Prostate gland (tissue), 2 donors: ENCODE results near the gene SLC35A1.

Experiments used
- CTCF ChIP-seq, 4 experiments: fragments of 200-600 bp in 2 of 4; fragments of 450-650 bp in 2 of 4; sonication (generic) in 2 of 4; IDR thresholded peaks; 1 replicate in 3 of 4; 2 replicates in 1 of 4; pipeline ENCODE4 v1.5.1; 2016 to 2019; ENCODE audit warnings: antibody characterized with exemption in 4 of 4, mild to moderate bottlenecking in 2 of 4, moderate library complexity in 2 of 4
- POLR2A ChIP-seq: fragments of 450-650 bp; IDR thresholded peaks from one replicate; pipeline ENCODE4 v1.6.1; 2016; ENCODE audit warnings: antibody characterized with exemption, mild to moderate bottlenecking
- POLR2AphosphoS5 ChIP-seq: sonication (generic); formaldehyde crosslinking; IDR thresholded peaks from one replicate; pipeline ENCODE4 v1.6.1; 2017; ENCODE audit warnings: antibody characterized with exemption

- no peak for TF ChIP-seq CTCF (IDR thresholded peaks at IDR 0.05)
- no peak for TF ChIP-seq POLR2AphosphoS5
- TF ChIP-seq POLR2A = no peak
These were observed 9.6 kb downstream of the SLC35A1 start for GRCh38 chr6:87482366-87482765.
